HUES6 (cell line): ENCODE results near the gene SUMF2.
"Not testable (repeated sequence)": the region's sequence is repeated elsewhere in the genome, so short reads cannot be mapped to it uniquely, and the experiment has no call there.

ENCODE experiments used
- H3K27ac ChIP-seq: 2 replicates; pipeline ENCODE4 v1.7.0; 2013; ENCODE audit warnings: low read depth, mild to moderate bottlenecking, low read length, inconsistent platforms
- H3K27me3 ChIP-seq: 2 replicates; pipeline ENCODE4 v1.6.1; 2013; ENCODE audit warnings: low read length; ENCODE audit not compliant: control insufficient read depth, insufficient read depth
- H3K36me3 ChIP-seq: 2 replicates; pipeline ENCODE4 v1.6.1; 2013; ENCODE audit warnings: low read length; ENCODE audit not compliant: control insufficient read depth, insufficient read depth
- H3K4me1 ChIP-seq: 2 replicates; pipeline ENCODE4 v1.6.1; 2013; ENCODE audit warnings: low read length; ENCODE audit not compliant: control insufficient read depth, insufficient read depth
- H3K4me3 ChIP-seq: 2 replicates; pipeline ENCODE4 v1.5.1; 2013; ENCODE audit warnings: low read depth, low read length
- H3K9ac ChIP-seq: one replicate; pipeline ENCODE4 v1.6.1; 2013; ENCODE audit warnings: mild to moderate bottlenecking, low read length
- H3K9me3 ChIP-seq: 2 replicates; pipeline ENCODE4 v1.6.1; 2013; ENCODE audit warnings: low read depth, low read length; ENCODE audit not compliant: control insufficient read depth, insufficient read depth

The SUMF2 gene

DNA sequence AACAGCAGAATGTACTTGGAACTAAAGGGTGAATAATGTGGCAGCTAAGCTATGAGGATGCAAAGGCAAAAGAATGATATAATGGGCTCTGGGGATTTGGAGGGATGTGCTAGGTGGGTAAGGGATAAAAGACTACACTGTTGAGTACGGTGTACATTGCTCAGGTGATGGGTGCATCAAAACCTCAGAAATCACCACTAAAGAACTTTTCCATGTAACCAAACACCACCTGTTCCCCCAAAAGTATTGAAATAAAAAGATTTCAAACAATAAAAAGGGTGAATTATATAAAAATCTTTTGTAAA, 43.8 kb downstream of the SUMF2 start:
- no peak overlapping the region for H3K9ac ChIP-seq
- peaks cover 6% of the 10 kb centered on the region; the same call in 1 of the 2 replicates for H3K9me3 ChIP-seq
- no peaks in the 10 kb centered on the region for H3K4me1 ChIP-seq
- H3K4me3 ChIP-seq, result no peak overlapping the region
- peaks cover 12% of the 10 kb centered on the region for H3K36me3 ChIP-seq
- no peaks in the 10 kb centered on the region for H3K27me3 ChIP-seq
- no peak overlapping the region for H3K27ac ChIP-seq

DNA sequence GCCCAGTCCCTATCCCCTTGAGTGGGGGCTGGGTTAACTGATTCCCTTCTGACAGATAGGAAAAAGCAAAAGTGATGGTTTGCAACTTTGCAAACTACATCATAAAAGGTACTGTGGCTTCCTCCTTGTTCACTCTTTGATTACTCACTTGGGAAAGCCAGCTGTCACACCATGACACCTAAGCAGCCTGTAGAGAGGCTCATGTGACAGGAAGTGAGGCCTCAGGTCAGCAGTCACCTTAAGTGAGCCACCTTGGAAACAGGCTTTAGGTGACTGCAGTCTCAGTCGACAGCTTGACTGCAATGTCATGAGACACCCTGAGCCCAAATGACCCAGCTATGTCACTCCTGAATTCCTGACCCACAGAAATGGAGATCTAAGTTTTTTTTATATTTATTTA, 46.5 kb downstream of the SUMF2 start:
- H3K4me1 ChIP-seq, result no peaks in the 10 kb centered on the region
- H3K4me3 ChIP-seq, result no peak overlapping the region
- no peaks in the 10 kb centered on the region for H3K27me3 ChIP-seq
- no peaks in the 10 kb centered on the region for H3K36me3 ChIP-seq
- H3K9me3 ChIP-seq, result peaks cover 6% of the 10 kb centered on the region; the same call in 1 of the 2 replicates
- no peak overlapping the region for H3K27ac ChIP-seq
- H3K9ac ChIP-seq, result no peak overlapping the region

GRCh38 chr7:56112244-56112643, 48.2 kb downstream of the SUMF2 start:
- H3K4me3 ChIP-seq, H3K4me1 ChIP-seq, H3K27me3 ChIP-seq, H3K9ac ChIP-seq, H3K36me3 ChIP-seq, H3K27ac ChIP-seq: not testable (repeated sequence)
- H3K9me3 ChIP-seq, result peaks cover 20% of the 10 kb centered on the region; the same call in 1 of the 2 replicates

DNA sequence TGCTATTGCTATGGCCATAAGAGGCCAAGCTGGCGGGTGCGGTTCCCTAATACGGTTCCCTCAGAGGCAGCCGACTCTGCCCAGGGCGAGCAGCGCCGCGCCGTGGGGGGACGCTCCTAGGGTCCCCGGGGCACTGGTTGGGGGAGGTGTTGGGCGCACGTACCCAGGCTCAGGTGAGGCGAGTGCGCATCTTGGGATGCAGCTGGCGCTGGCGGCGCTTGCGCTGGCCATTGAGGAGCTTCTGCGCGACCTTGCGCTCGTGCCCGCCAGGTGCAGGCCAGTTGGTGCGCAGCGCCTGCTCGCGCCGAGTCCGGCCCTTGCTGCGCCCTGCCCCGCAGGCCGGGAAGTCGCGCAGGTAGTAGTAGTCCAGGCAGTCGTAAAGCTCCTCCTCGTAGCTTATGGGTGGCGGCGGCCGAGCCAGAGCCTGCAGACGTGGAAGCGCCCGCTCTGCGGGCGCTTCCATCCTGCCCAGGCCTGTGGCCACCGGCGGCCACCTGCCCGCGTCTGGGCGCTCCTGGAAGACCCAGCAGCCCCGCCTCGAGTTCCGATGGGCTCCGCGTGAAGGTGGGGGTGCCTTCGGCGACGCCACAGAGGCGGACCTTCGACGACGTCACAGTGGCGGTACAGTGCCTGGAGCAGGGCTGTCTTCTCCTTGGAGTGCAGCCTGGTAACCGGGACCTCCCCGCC, 51.9 kb downstream of the SUMF2 start, which contains the start of gene NUPR2:
TSS of gene NUPR2 (minus strand) at position 566 of the 687 bp plus-strand sequence. CDS start at position 463, 103 bp downstream.
- H3K9ac ChIP-seq, result no peak within 1 kb of the TSS
- no peak within 1 kb of the TSS for H3K27ac ChIP-seq
- no peak within 1 kb of the TSS for H3K4me3 ChIP-seq
- H3K4me1 ChIP-seq, result no peaks in the 10 kb centered on the region
- no peaks in the 10 kb centered on the region; the same call in 1 of the 2 replicates for H3K27me3 ChIP-seq
- H3K9me3 ChIP-seq, result peaks cover 30% of the 10 kb centered on the region; the same call in 1 of the 2 replicates
- no peaks in the 10 kb centered on the region for H3K36me3 ChIP-seq

GRCh38 chr7:56121440-56121839, 57.4 kb downstream of the SUMF2 start:
- Histone ChIP-seq H3K4me1 (no peaks in the 10 kb centered on the region), H3K4me3 (no peak overlapping the region), H3K27me3 (no peaks in the 10 kb centered on the region; the same call in 1 of the 2 replicates), H3K9me3 (peaks cover 59% of the 10 kb centered on the region; the same call in 1 of the 2 replicates), H3K27ac (no peak overlapping the region), H3K36me3 (no peaks in the 10 kb centered on the region), H3K9ac (no peak overlapping the region)

- peaks cover 42% of the 10 kb centered on the region; the same call in 1 of the 2 replicates for H3K9me3 ChIP-seq
Observed at GRCh38 chr7:56124981-56125380, 60.9 kb downstream of the SUMF2 start.

DNA sequence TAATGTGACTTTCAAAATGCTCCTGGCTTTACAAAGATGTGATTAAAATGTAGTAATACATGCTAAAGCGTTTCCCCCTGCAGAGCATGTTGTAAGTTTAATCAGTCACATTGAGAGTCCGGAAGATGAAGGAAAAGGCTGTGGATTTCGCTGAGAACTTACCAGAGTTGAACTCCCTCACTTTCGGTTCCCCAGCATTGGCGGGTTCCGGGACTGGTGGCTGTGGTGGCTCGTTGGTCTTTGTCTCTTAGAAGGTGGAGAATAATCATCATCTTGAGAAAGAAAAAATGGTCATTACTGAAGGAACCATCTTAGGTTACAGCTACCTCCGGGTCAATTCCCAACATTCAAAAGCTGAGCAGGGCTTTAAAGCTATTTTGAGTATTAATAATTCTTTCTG, 61.7 kb downstream of the SUMF2 start:
- Histone ChIP-seq H3K4me3 (no peak overlapping the region), H3K27me3 (no peaks in the 10 kb centered on the region), H3K9ac (no peak overlapping the region), H3K27ac (no peak overlapping the region), H3K4me1 (no peaks in the 10 kb centered on the region), H3K9me3 (peaks cover 40% of the 10 kb centered on the region; the same call in 1 of the 2 replicates), H3K36me3 (no peaks in the 10 kb centered on the region)

More at GRCh38 chr7:56124981-56125380, 60.9 kb downstream of the SUMF2 start:
- H3K4me1 ChIP-seq, result no peaks in the 10 kb centered on the region
- no peaks in the 10 kb centered on the region for H3K36me3 ChIP-seq
- H3K4me3 ChIP-seq, result no peak overlapping the region
- no peak overlapping the region for H3K9ac ChIP-seq
- H3K27me3 ChIP-seq, result no peaks in the 10 kb centered on the region
- H3K27ac ChIP-seq, result no peak overlapping the region

- no peak overlapping the region for H3K4me3 ChIP-seq
- peaks cover 33% of the 10 kb centered on the region; the same call in 1 of the 2 replicates for H3K9me3 ChIP-seq
- no peak overlapping the region for H3K27ac ChIP-seq
- H3K4me1 ChIP-seq, result no peaks in the 10 kb centered on the region
- H3K27me3 ChIP-seq, result no peaks in the 10 kb centered on the region
- no peak overlapping the region for H3K9ac ChIP-seq
- no peaks in the 10 kb centered on the region for H3K36me3 ChIP-seq
Observed at GRCh38 chr7:56127241-56127975, 63.3 kb downstream of the SUMF2 start.
